Ovary (tissue), 9 donors: Measurements from ENCODE around the gene EPHB1. TPM values are rescaled to one million over a fixed set of nuclear protein-coding genes. Genes with fewer than 3 reads are reported as not detected.

Experiments
- DNase-seq, 5 donors: peaks; one replicate each; pipeline ENCODE4 v3.0.0-alpha.2; 2019 to 2020
- H3K27ac ChIP-seq, 2 donors: fragments of 200-600 bp; one replicate each; pipeline versions ENCODE4 v1.5.1 to v1.8.0; 2019 to 2022
- H3K27me3 ChIP-seq: fragments of 200-600 bp; one replicate; pipeline ENCODE4 v1.8.0; 2022
- H3K36me3 ChIP-seq: fragments of 200-600 bp; sonication (generic); one replicate; pipeline ENCODE4 v1.5.1; 2019
- H3K4me1 ChIP-seq: one replicate; pipeline ENCODE4 v1.8.1; 2013; ENCODE audit warnings: mild to moderate bottlenecking, moderate library complexity; ENCODE audit not compliant: insufficient read depth
- H3K4me3 ChIP-seq: fragments of 200-600 bp; sonication (generic); one replicate; pipeline ENCODE4 v1.5.1; 2017
- H3K9me3 ChIP-seq, 2 donors: fragments of 200-600 bp in 1 of 2; sonication (generic) in 1 of 2; one replicate each; pipeline versions ENCODE4 v1.5.1 to v1.8.1; 2013 to 2019; ENCODE audit warnings: mild to moderate bottlenecking in 1 of 2, moderate library complexity in 1 of 2
- CTCF ChIP-seq, 3 donors: fragments of 450-650 bp in 2 of 3; fragments of 200-600 bp in 1 of 3; IDR thresholded peaks; one replicate each; pipeline versions ENCODE4 v1.5.1 to v1.8.0; 2016 to 2022; ENCODE audit warnings: antibody characterized with exemption in 3 of 3, mild to moderate bottlenecking in 1 of 3
- EP300 ChIP-seq: sonication (generic); formaldehyde crosslinking; IDR thresholded peaks from one replicate; pipeline ENCODE4 v1.6.1; 2017; ENCODE audit warnings: antibody characterized with exemption
- POLR2A ChIP-seq: fragments of 450-650 bp; IDR thresholded peaks from one replicate; pipeline ENCODE4 v1.6.1; 2017; ENCODE audit warnings: antibody characterized with exemption, mild to moderate bottlenecking, moderate library complexity
- WGBS, 3 donors: extraction: QIAGEN DNeasy Blood & Tissue Kit in 1 of 3; methylation state at CpG; one replicate each; pipeline versions ENCODE4 v1.1.5 to v1.1.7; 2013 to 2017; 5-methylcytosine and 5-hydroxymethylcytosine counted together
- intact Hi-C, 4 donors: fragments of 100-400 bp; cut with DNase I; formaldehyde crosslinking; loops; one replicate each; pipeline versions ENCODE4 v1.11.0 to v1.15.1; 2022 to 2023
- polyA plus RNA-seq, 2 donors: library from polyadenylated mRNA; stranded (reverse); fragments of 200-250 nt in 1 of 2; fragments of 350-450 nt in 1 of 2; fragmentation: Illumina TruSeq in 1 of 2; extraction: RNeasy Lipid Tissue Mini Kit (QIAGEN cat#74804) in 1 of 2; gene quantifications; one replicate each; pipeline ENCODE4 v1.2.3, GENCODE V29; 2013 to 2014
- total RNA-seq, 7 donors: library from RNA; depleted of rRNA in 2 of 7; stranded (reverse); fragments of >200 nt in 2 of 7; fragmentation: NEBNext Ultra II Directional in 3 of 7; extraction: Animal tissue kit (Norgen Biotek cat#: 25700) in 3 of 7; gene quantifications; one replicate each; pipeline versions ENCODE4 v1.1.0 to v1.2.4, GENCODE V29; 2016 to 2023
- donor health status: DM: no; HTN: no; CAD: no; lungs with moderate emphysema.
- donor health status: DM: no; HTN: no; CAD: no.
- donor health status: Bipolar disorder and iron deficiency.
- donor health status: DM: yes; HTN: yes; CAD: no.
- donor health status: DM: no; HTN: no; CAD: no.
- donor health status: DM: yes; HTN: yes; CAD: no.

The EPHB1 gene
- total and polyA plus RNA-seq, 9 donors = 0.25 to 2.7 (median 1.0) TPM

- no peaks in the 10 kb centered on the region for H3K4me1 ChIP-seq
- no peak for TF ChIP-seq POLR2A
- no peak for TF ChIP-seq CTCF (IDR thresholded peaks at IDR 0.05)
- TF ChIP-seq EP300 = no peak
- no peaks in the 10 kb centered on the region for H3K9me3 ChIP-seq
- intact Hi-C loops = no loop called here
- no peaks in the 10 kb centered on the region for H3K27me3 ChIP-seq
- no peak for DNase-seq
- 82 to 86% (median 84%) methylated on average over 2 of the region's 2 CpGs for WGBS, 3 donors
- no peak overlapping the region for H3K4me3 ChIP-seq
- H3K27ac ChIP-seq = no peak overlapping the region
- H3K36me3 ChIP-seq = no peaks in the 10 kb centered on the region
These were observed 29.6 kb upstream of the EPHB1 start for GRCh38 chr3:134765468-134765867.

GRCh38 chr3:134766290-134766689 lies 28.8 kb upstream of the EPHB1 start:
- Histone ChIP-seq H3K27ac (no peak overlapping the region), H3K36me3 (no peaks in the 10 kb centered on the region), H3K4me1 (no peaks in the 10 kb centered on the region), H3K9me3 (no peaks in the 10 kb centered on the region), H3K4me3 (no peak overlapping the region), H3K27me3 (no peaks in the 10 kb centered on the region)
- intact Hi-C loops = no loop called here
- TF ChIP-seq POLR2A = no peak
- no peak for DNase-seq
- 85 to 95% (median 93%) methylated on average over 1 of the region's 1 CpG for WGBS, 3 donors

GRCh38 chr3:134768116-134768515 lies 26.9 kb upstream of the EPHB1 start:
- Histone ChIP-seq H3K4me1 (no peaks in the 10 kb centered on the region), H3K27me3 (no peaks in the 10 kb centered on the region), H3K27ac (no peak overlapping the region), H3K4me3 (no peak overlapping the region), H3K36me3 (no peaks in the 10 kb centered on the region), H3K9me3 (no peaks in the 10 kb centered on the region)
- WGBS, 3 donors = 63 to 79% (median 70%) methylated on average over 3 of the region's 3 CpGs
- DNase-seq = no peak
- intact Hi-C loops = no loop called here
- TF ChIP-seq POLR2A (no peak), CTCF (IDR thresholded peaks at IDR 0.05) (no peak), EP300 (no peak)

GRCh38 chr3:134768837-134769236 lies 26.2 kb upstream of the EPHB1 start:
- intact Hi-C loops = no loop called here
- Histone ChIP-seq H3K27me3 (no peaks in the 10 kb centered on the region), H3K9me3 (no peaks in the 10 kb centered on the region), H3K4me3 (no peak overlapping the region), H3K36me3 (no peaks in the 10 kb centered on the region), H3K4me1 (no peaks in the 10 kb centered on the region), H3K27ac (no peak overlapping the region)
- 79 to 93% (median 84%) methylated on average over 5 of the region's 5 CpGs for WGBS, 3 donors
- no peak for TF ChIP-seq POLR2A
- no peak for TF ChIP-seq EP300
- no peak for TF ChIP-seq CTCF (IDR thresholded peaks at IDR 0.05)
- DNase-seq = no peak

- H3K36me3 ChIP-seq = no peaks in the 10 kb centered on the region
- no peaks in the 10 kb centered on the region for H3K9me3 ChIP-seq
- DNase-seq = no peak
- H3K27me3 ChIP-seq = no peaks in the 10 kb centered on the region
- TF ChIP-seq CTCF (IDR thresholded peaks at IDR 0.05) (no peak), EP300 (no peak), POLR2A (no peak)
- H3K4me1 ChIP-seq = no peaks in the 10 kb centered on the region
- H3K27ac ChIP-seq = no peak overlapping the region
- H3K4me3 ChIP-seq = no peak overlapping the region
- intact Hi-C loops = no loop called here
- 86 to 95% (median 94%) methylated on average over 2 of the region's 2 CpGs for WGBS, 3 donors
These were observed 25.7 kb upstream of the EPHB1 start for GRCh38 chr3:134769287-134769868.
